IPS-18a (cell line): ENCODE results near the gene RGS14.

Experiments
- H3K27ac ChIP-seq: one replicate; pipeline ENCODE4 v1.5.1; 2013; ENCODE audit warnings: low read length
- H3K27me3 ChIP-seq: one replicate; pipeline ENCODE4 v1.6.1; 2013; ENCODE audit warnings: mild to moderate bottlenecking, low read length; ENCODE audit not compliant: control insufficient read depth, insufficient read depth
- H3K36me3 ChIP-seq: one replicate; pipeline ENCODE4 v1.6.1; 2013; ENCODE audit warnings: low read depth, low read length; ENCODE audit not compliant: control insufficient read depth
- H3K4me1 ChIP-seq: one replicate; pipeline ENCODE4 v1.6.1; 2013; ENCODE audit warnings: low read depth, low read length; ENCODE audit not compliant: control insufficient read depth
- H3K4me3 ChIP-seq: one replicate; pipeline ENCODE4 v1.5.1; 2013; ENCODE audit warnings: low read length
- H3K9ac ChIP-seq: one replicate; pipeline ENCODE4 v1.6.1; 2013; ENCODE audit warnings: mild to moderate bottlenecking, low read length, moderate library complexity
- H3K9me3 ChIP-seq: one replicate; pipeline ENCODE4 v1.6.1; 2013; ENCODE audit warnings: low read depth, low read length; ENCODE audit not compliant: control insufficient read depth

The RGS14 gene

GRCh38 chr5:177378884-177379883 is 21.5 kb downstream of the RGS14 start:
- H3K9ac ChIP-seq = no peak overlapping the region
- H3K36me3 ChIP-seq = no peaks in the 10 kb centered on the region
- no peaks in the 10 kb centered on the region for H3K27me3 ChIP-seq
- H3K9me3 ChIP-seq = no peaks in the 10 kb centered on the region
- no peak overlapping the region for H3K27ac ChIP-seq
- H3K4me1 ChIP-seq = peaks cover 5% of the 10 kb centered on the region
- H3K4me3 ChIP-seq = no peak overlapping the region

- no peaks in the 10 kb centered on the region for H3K9me3 ChIP-seq
- H3K27me3 ChIP-seq = no peaks in the 10 kb centered on the region
- H3K9ac ChIP-seq = no peak overlapping the region
- H3K36me3 ChIP-seq = no peaks in the 10 kb centered on the region
- no peak overlapping the region for H3K4me3 ChIP-seq
- no peak overlapping the region for H3K27ac ChIP-seq
- H3K4me1 ChIP-seq = peaks cover 3% of the 10 kb centered on the region
These were observed 23.0 kb downstream of the RGS14 start for GRCh38 chr5:177380805-177381126.

GRCh38 chr5:177382423-177383029 is 24.8 kb downstream of the RGS14 start:
- no peaks in the 10 kb centered on the region for H3K36me3 ChIP-seq
- H3K27me3 ChIP-seq = no peaks in the 10 kb centered on the region
- peaks cover 3% of the 10 kb centered on the region for H3K4me1 ChIP-seq
- H3K9ac ChIP-seq = no peak overlapping the region
- H3K4me3 ChIP-seq = no peak overlapping the region
- no peaks in the 10 kb centered on the region for H3K9me3 ChIP-seq
- H3K27ac ChIP-seq = no peak overlapping the region

GRCh38 chr5:177383181-177383580 is 25.5 kb downstream of the RGS14 start:
- no peaks in the 10 kb centered on the region for H3K27me3 ChIP-seq
- H3K36me3 ChIP-seq = no peaks in the 10 kb centered on the region
- no peaks in the 10 kb centered on the region for H3K4me1 ChIP-seq
- H3K9me3 ChIP-seq = no peaks in the 10 kb centered on the region
- no peak overlapping the region for H3K9ac ChIP-seq
- H3K27ac ChIP-seq = no peak overlapping the region
- H3K4me3 ChIP-seq = no peak overlapping the region

- Histone ChIP-seq H3K4me1 (no peaks in the 10 kb centered on the region), H3K27ac (no peak within 1 kb of the TSS), H3K27me3 (peaks cover 5% of the 10 kb centered on the region)
These were observed 26.4 kb downstream of the RGS14 start, which contains the start of gene SLC34A1 for GRCh38 chr5:177384134-177384533. Gene SLC34A1, plus strand, starts transcription at chr5:177384434. Its CDS starts 1,308 bp downstream, at chr5:177385742.

GRCh38 chr5:177385720-177386119 is 28.0 kb downstream of the RGS14 start:
- no peak overlapping the region for H3K9ac ChIP-seq
- H3K27me3 ChIP-seq = peaks cover 17% of the 10 kb centered on the region
- no peaks in the 10 kb centered on the region for H3K4me1 ChIP-seq
- H3K36me3 ChIP-seq = no peaks in the 10 kb centered on the region
- no peaks in the 10 kb centered on the region for H3K9me3 ChIP-seq
- H3K4me3 ChIP-seq = no peak overlapping the region
- no peak overlapping the region for H3K27ac ChIP-seq

More at GRCh38 chr5:177384134-177384533, 26.4 kb downstream of the RGS14 start, which contains the start of gene SLC34A1:
- Histone ChIP-seq H3K4me3 (no peak within 1 kb of the TSS), H3K36me3 (no peaks in the 10 kb centered on the region), H3K9me3 (no peaks in the 10 kb centered on the region), H3K9ac (no peak within 1 kb of the TSS)

- H3K4me1 ChIP-seq = no peaks in the 10 kb centered on the region
- no peak overlapping the region for H3K4me3 ChIP-seq
- H3K9ac ChIP-seq = no peak overlapping the region
- peaks cover 17% of the 10 kb centered on the region for H3K27me3 ChIP-seq
- H3K27ac ChIP-seq = no peak overlapping the region
- H3K9me3 ChIP-seq = no peaks in the 10 kb centered on the region
- H3K36me3 ChIP-seq = no peaks in the 10 kb centered on the region
These were observed 28.8 kb downstream of the RGS14 start for GRCh38 chr5:177386542-177386941.

- H3K9ac ChIP-seq = no peak overlapping the region
These were observed 29.7 kb downstream of the RGS14 start for GRCh38 chr5:177387405-177387804.

GRCh38 chr5:177388521-177389052 is 30.9 kb downstream of the RGS14 start:
- H3K27me3 ChIP-seq = peaks cover 17% of the 10 kb centered on the region
- H3K27ac ChIP-seq = no peak overlapping the region
- no peaks in the 10 kb centered on the region for H3K36me3 ChIP-seq
- H3K9me3 ChIP-seq = no peaks in the 10 kb centered on the region
- no peak overlapping the region for H3K4me3 ChIP-seq
- H3K4me1 ChIP-seq = no peaks in the 10 kb centered on the region
- H3K9ac ChIP-seq = no peak overlapping the region

More at GRCh38 chr5:177387405-177387804, 29.7 kb downstream of the RGS14 start:
- H3K4me3 ChIP-seq = no peak overlapping the region
- H3K4me1 ChIP-seq = no peaks in the 10 kb centered on the region
- no peaks in the 10 kb centered on the region for H3K9me3 ChIP-seq
- H3K27me3 ChIP-seq = peaks cover 17% of the 10 kb centered on the region
- H3K36me3 ChIP-seq = no peaks in the 10 kb centered on the region
- no peak overlapping the region for H3K27ac ChIP-seq

- Histone ChIP-seq H3K4me1 (no peaks in the 10 kb centered on the region), H3K9me3 (no peaks in the 10 kb centered on the region), H3K27ac (no peak overlapping the region), H3K9ac (no peak overlapping the region), H3K27me3 (peaks cover 17% of the 10 kb centered on the region), H3K4me3 (no peak overlapping the region), H3K36me3 (no peaks in the 10 kb centered on the region)
These were observed 31.8 kb downstream of the RGS14 start for GRCh38 chr5:177389241-177390169.
